Measurements from ENCODE around the gene SLFN11. TPM values are rescaled to one million over a fixed set of nuclear protein-coding genes. Genes with fewer than 3 reads are reported as not detected.
A peak's percentile ranks its signal among the peaks of the same experiment; 100 is the strongest.
"Not testable (repeated sequence)": the region's sequence is repeated elsewhere in the genome, so short reads cannot be mapped to it uniquely, and the experiment has no call there.

The SLFN11 gene
- total RNA-seq = 10 to 100 TPM; 17.8 to 28.0 (median 25.7) TPM
- polyA plus RNA-seq = 1 to 10 TPM; 1.2 to 4.6 (median 4.3) TPM

- WGBS, 2 donors = 0 to 5% methylated on average over 22 of the region's 22 CpGs
- peak within 1 kb of the TSS; percentile 91 to 95 (median 93) for H3K27ac ChIP-seq
- peak within 1 kb of the TSS; percentile 52 to 67 (median 64) for H3K4me3 ChIP-seq
- intact Hi-C loops (cut with DNase I) = loop anchor here (2.0 to 5.0 kb wide), 5 partner anchors 59 to 164 kb away; partner anchors contain the start of genes SLFN12, SLFN12L, SLFN13 and SLFN5
- peak; percentile 79 to 82 for TF ChIP-seq POLR2A (IDR thresholded peaks at IDR 0.05)
- no peak for TF ChIP-seq CTCF (IDR thresholded peaks at IDR 0.05)
- peak in 1 of 4 donors; percentile 12 for TF ChIP-seq EP300 (IDR thresholded peaks at IDR 0.05)
- TF ChIP-seq POLR2AphosphoS5 (IDR thresholded peaks at IDR 0.05) = peak; percentile 92 to 100 (median 94)
- H3K36me3 ChIP-seq = no peaks in the 10 kb centered on the region
- H3K27me3 ChIP-seq = peaks cover 0 to 24% (median 0%) of the 10 kb centered on the region in 3 donors
- DNase-seq = peak; percentile 97
- H3K4me1 ChIP-seq = peaks cover 0 to 24% (median 0%) of the 10 kb centered on the region in 4 donors
- H3K9me3 ChIP-seq = no peaks in the 10 kb centered on the region
These were observed at the start of gene SLFN11 for GRCh38 chr17:35373534-35373983. Gene SLFN11, minus strand, starts transcription at chr17:35373621. Its CDS starts 9,814 bp downstream, at chr17:35363807.

GRCh38 chr17:35421069-35421468 is 47.6 kb upstream of the SLFN11 start:
- WGBS, 2 donors = 95 to 97% methylated on average over 9 of the region's 9 CpGs
- DNase-seq, H3K4me1 ChIP-seq: not testable (repeated sequence)

GRCh38 chr17:35416659-35417058 is 43.2 kb upstream of the SLFN11 start:
- WGBS, 2 donors = 92 to 96% methylated on average over 2 of the region's 2 CpGs
- no peak overlapping the region for H3K4me3 ChIP-seq
- TF ChIP-seq EP300 (IDR thresholded peaks at IDR 0.05) (no peak), CTCF (IDR thresholded peaks at IDR 0.05) (no peak), POLR2A (IDR thresholded peaks at IDR 0.05) (no peak), POLR2AphosphoS5 (IDR thresholded peaks at IDR 0.05) (no peak)
- no peaks in the 10 kb centered on the region for H3K27me3 ChIP-seq
- intact Hi-C loops (cut with DNase I) = no loop called here
- no peak for DNase-seq
- H3K9me3 ChIP-seq = no peaks in the 10 kb centered on the region
- H3K4me1 ChIP-seq = no peaks in the 10 kb centered on the region
- peaks cover 0 to 32% (median 4%) of the 10 kb centered on the region in 4 donors for H3K36me3 ChIP-seq
- H3K27ac ChIP-seq = no peak overlapping the region

More at GRCh38 chr17:35421069-35421468, 47.6 kb upstream of the SLFN11 start:
- H3K36me3 ChIP-seq = peaks cover 0 to 37% (median 2%) of the 10 kb centered on the region in 4 donors
- H3K27ac ChIP-seq; H3K4me3 ChIP-seq; H3K27me3 ChIP-seq; H3K9me3 ChIP-seq; intact Hi-C loops (cut with DNase I): not testable (repeated sequence)

GRCh38 chr17:35414707-35415106 is 41.3 kb upstream of the SLFN11 start:
- H3K27me3 ChIP-seq; H3K27ac ChIP-seq; intact Hi-C loops (cut with DNase I); H3K4me3 ChIP-seq; DNase-seq; H3K9me3 ChIP-seq; H3K4me1 ChIP-seq: not testable (repeated sequence)
- H3K36me3 ChIP-seq = peaks cover 0 to 47% (median 10%) of the 10 kb centered on the region in 4 donors
- 95 to 97% methylated on average over 2 of the region's 2 CpGs for WGBS, 2 donors

- H3K4me1 ChIP-seq = no peaks in the 10 kb centered on the region
- no peak overlapping the region for H3K27ac ChIP-seq
- intact Hi-C loops (cut with DNase I) = no loop called here
- 89% methylated on average over 1 of the region's 1 CpG for WGBS, 2 donors
- no peak for DNase-seq
- TF ChIP-seq POLR2A (IDR thresholded peaks at IDR 0.05) (no peak), EP300 (IDR thresholded peaks at IDR 0.05) (no peak), CTCF (IDR thresholded peaks at IDR 0.05) (no peak), POLR2AphosphoS5 (IDR thresholded peaks at IDR 0.05) (no peak)
- H3K27me3 ChIP-seq = no peaks in the 10 kb centered on the region
- H3K36me3 ChIP-seq = peaks cover 0 to 42% (median 12%) of the 10 kb centered on the region in 4 donors
- H3K4me3 ChIP-seq = no peak overlapping the region
- H3K9me3 ChIP-seq = no peaks in the 10 kb centered on the region
These were observed 40.8 kb upstream of the SLFN11 start for GRCh38 chr17:35414247-35414646.

- Histone ChIP-seq H3K36me3 (peaks cover 0 to 26% (median 13%) of the 10 kb centered on the region in 4 donors), H3K4me3 (no peak overlapping the region), H3K9me3 (no peaks in the 10 kb centered on the region), H3K27ac (no peak overlapping the region), H3K27me3 (no peaks in the 10 kb centered on the region), H3K4me1 (no peaks in the 10 kb centered on the region)
- WGBS, 2 donors = 89 to 93% methylated on average over 26 of the region's 26 CpGs
- no peak for DNase-seq
- TF ChIP-seq CTCF (IDR thresholded peaks at IDR 0.05) = no peak
- TF ChIP-seq POLR2AphosphoS5 (IDR thresholded peaks at IDR 0.05) = no peak
- TF ChIP-seq EP300 (IDR thresholded peaks at IDR 0.05) = no peak
- TF ChIP-seq POLR2A (IDR thresholded peaks at IDR 0.05) = no peak
- intact Hi-C loops (cut with DNase I) = no loop called here
These were observed 34.1 kb upstream of the SLFN11 start for GRCh38 chr17:35407531-35407930.
